T-helper 17 cell (primary cell): ENCODE measurements around the gene COPZ1. TPM values are rescaled to one million over a fixed set of nuclear protein-coding genes. Genes with fewer than 3 reads are reported as not detected.

Source experiments
- ATAC-seq: fragments of 150-1000 bp; cut with Tn5 transposase; 2 replicates; pipeline ENCODE4 v1.10.0; 2021; ENCODE audit warnings: mild to moderate bottlenecking, moderate library complexity
- DNase-seq, 3 donors: peaks; one replicate each; pipeline versions ENCODE4 v3.0.0 to v3.0.0-alpha.2; 2020 to 2021
- H3K9me3 ChIP-seq: one replicate; pipeline ENCODE4 v1.7.0; 2013; ENCODE audit warnings: low read length, mild to moderate bottlenecking; ENCODE audit not compliant: control insufficient read depth, poor library complexity, severe bottlenecking
- H3K27ac Mint-ChIP-seq: one replicate; pipeline ENCODE4 v1.8.0; 2022; ENCODE audit warnings: mild to moderate bottlenecking, moderate library complexity, mixed read lengths
- H3K27me3 Mint-ChIP-seq: one replicate; pipeline ENCODE4 v1.8.0; 2022; ENCODE audit warnings: mixed read lengths
- H3K36me3 Mint-ChIP-seq: one replicate; pipeline ENCODE4 v1.8.0; 2022; ENCODE audit warnings: low read depth, mixed read lengths
- H3K4me1 Mint-ChIP-seq: one replicate; pipeline ENCODE4 v1.8.0; 2022; ENCODE audit warnings: mild to moderate bottlenecking, mixed read lengths
- H3K4me3 Mint-ChIP-seq: one replicate; pipeline ENCODE4 v1.8.0; 2022; ENCODE audit warnings: mild to moderate bottlenecking, moderate library complexity, mixed read lengths
- total RNA-seq, 4 donors: library from RNA in 2 of 4; stranded (reverse) in 2 of 4; gene quantifications; one replicate each; pipeline ENCODE4 v1.2.3 and lab custom pipeline; 2022 to 2026

Gene COPZ1
- total RNA-seq, 2 donors from 2014 or later, result 58.6 to 63.3 TPM

DNA sequence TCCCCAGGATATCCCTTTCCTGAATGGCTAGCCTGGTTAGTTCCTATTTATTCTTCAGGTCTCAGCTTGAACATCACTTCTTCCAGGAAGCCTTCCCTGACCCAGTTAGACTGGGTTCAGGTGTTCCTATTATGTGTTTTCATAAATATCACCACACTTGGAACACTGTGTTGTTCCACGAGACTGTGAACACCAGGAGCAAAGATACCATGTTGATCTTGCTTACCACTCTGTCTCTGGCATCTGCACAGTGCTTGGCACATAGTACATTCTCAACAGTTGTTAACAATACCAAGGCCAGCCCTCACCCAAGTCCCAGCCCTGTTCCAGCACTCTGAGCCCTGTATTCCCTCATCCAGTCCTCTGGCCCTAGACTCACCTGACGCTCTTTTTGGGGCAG, 73.3 kb downstream of the COPZ1 start:
- peaks cover 8% of the 10 kb centered on the region for H3K36me3 Mint-ChIP-seq

DNA sequence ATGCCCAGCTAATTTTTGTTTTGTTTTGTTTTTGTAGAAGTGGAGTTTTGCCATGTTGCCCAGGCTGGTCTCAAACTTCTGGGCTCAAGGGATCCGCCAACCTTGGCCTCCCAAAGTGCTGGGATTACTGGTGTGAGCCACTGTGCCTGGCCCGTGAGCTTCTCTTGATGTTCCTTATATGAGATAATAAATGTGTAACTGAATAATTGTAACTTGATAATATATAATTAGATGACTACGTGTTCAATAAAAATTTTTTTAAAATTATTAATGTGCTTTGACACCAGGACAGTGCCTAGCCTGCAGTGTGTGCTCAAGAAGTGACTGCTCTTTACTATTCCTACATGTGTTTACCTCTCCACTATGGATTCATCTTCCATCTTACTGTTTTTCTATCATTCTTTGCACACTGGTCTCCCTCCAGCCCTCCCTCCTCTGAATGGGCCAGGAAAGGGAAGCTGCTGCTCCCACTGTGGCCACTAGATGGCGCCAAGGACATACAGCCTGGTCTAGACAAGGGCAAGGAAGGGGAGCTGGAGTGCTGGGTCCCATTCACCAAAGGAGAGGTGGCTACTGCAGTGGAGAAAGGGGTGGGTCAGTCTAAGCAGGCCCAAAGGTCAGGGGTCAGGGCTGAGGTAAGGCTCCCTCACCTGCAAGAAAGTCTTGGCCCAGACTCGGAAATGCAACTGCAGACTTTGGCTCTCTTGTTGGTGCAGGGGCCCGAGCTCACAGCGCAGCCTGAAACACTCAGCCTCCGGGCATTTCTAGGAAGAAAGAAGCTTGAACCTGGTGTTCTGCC, 74.3 kb downstream of the COPZ1 start:
- Mint-ChIP-seq H3K4me3 (no peak overlapping the region), H3K27me3 (no peaks in the 10 kb centered on the region), H3K4me1 (peaks cover 15% of the 10 kb centered on the region), H3K36me3 (peaks cover 11% of the 10 kb centered on the region), H3K27ac (peak overlapping the region; percentile 60)
- DNase-seq (peak; percentile 66 to 89 (median 74)), ATAC-seq (peak; percentile 96)
- no peaks in the 10 kb centered on the region for H3K9me3 ChIP-seq

More for the DNA sequence above, 73.3 kb downstream of the COPZ1 start:
- H3K4me1 Mint-ChIP-seq, result peaks cover 23% of the 10 kb centered on the region
- DNase-seq (no peak), ATAC-seq (no peak)
- H3K4me3 Mint-ChIP-seq, result no peak overlapping the region
- H3K9me3 ChIP-seq, result no peaks in the 10 kb centered on the region
- peak overlapping the region; percentile 63 for H3K27ac Mint-ChIP-seq
- no peaks in the 10 kb centered on the region for H3K27me3 Mint-ChIP-seq

DNA sequence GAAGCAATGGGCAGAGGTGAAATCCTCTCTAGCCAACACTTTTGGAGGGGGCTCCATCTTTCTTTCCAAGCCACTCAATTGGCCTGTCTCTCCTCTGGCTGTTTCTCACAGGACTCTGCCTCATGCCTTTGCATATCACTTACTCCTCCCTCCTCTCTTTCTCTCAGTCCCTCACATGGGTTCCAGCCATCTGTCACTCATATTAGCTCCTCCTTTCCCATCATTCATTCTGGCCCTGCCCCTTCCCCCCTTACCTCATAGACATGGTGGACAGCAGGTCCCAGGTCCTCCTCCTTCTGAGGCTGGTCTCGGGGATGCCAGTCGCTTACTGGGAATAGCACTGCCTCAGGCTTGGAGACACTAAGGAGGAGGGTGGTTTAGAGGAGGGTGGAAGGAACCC, 76.2 kb downstream of the COPZ1 start:
- H3K4me1 Mint-ChIP-seq, result peaks cover 24% of the 10 kb centered on the region
- ATAC-seq, result no peak
- H3K27ac Mint-ChIP-seq, result peak overlapping the region; percentile 29
- H3K4me3 Mint-ChIP-seq, result no peak overlapping the region
- H3K9me3 ChIP-seq, result no peaks in the 10 kb centered on the region
- no peak for DNase-seq
- peaks cover 17% of the 10 kb centered on the region for H3K36me3 Mint-ChIP-seq
- H3K27me3 Mint-ChIP-seq, result no peaks in the 10 kb centered on the region

Other genes with a start within 250 kb of the COPZ1 start
- gene SMUG1, start 136.1 kb upstream of the COPZ1 start, total RNA-seq, result 1 to 10 TPM; 8.6 to 9.2 TPM
- gene CBX5, start 45.0 kb upstream of the COPZ1 start, total RNA-seq, result 10 to 100 TPM; 31.1 to 34.9 TPM
- gene HNRNPA1, start 44.4 kb upstream of the COPZ1 start, total RNA-seq, result 1,000 to 10,000 TPM; 1,531 to 1,582 TPM
- 10 to 100 TPM in 1 of 2 donors, 1 to 10 TPM in 1; 2.5 to 26.4 TPM for gene NFE2, start 24.1 kb upstream of the COPZ1 start, total RNA-seq
- gene GPR84, start 39.4 kb downstream of the COPZ1 start, total RNA-seq, result under 1 TPM; 0.57 to 0.99 TPM
- gene ZNF385A, start 59.6 kb downstream of the COPZ1 start, total RNA-seq, result 1 to 10 TPM; 3.4 to 5.7 TPM
- gene ITGA5, start 94.1 kb downstream of the COPZ1 start, total RNA-seq, result 10 to 100 TPM; 61.6 to 71.4 TPM
- gene GTSF1, start 148.5 kb downstream of the COPZ1 start, total RNA-seq, result 1 to 10 TPM; 3.7 to 3.9 TPM
- gene NCKAP1L, start 172.6 kb downstream of the COPZ1 start, total RNA-seq, result 100 to 1,000 TPM; 127 to 136 TPM
- 10 to 100 TPM; 11.6 to 12.5 TPM for gene PDE1B, start 224.5 kb downstream of the COPZ1 start, total RNA-seq